Umbilical cord (tissue), 1 donor: ENCODE measurements around the gene ZNF33B. TPM values are rescaled to one million over a fixed set of nuclear protein-coding genes. Genes with fewer than 3 reads are reported as not detected.

Experiments used
- total RNA-seq: library from RNA; depleted of rRNA; stranded (reverse); fragments of >200 nt; gene quantifications from one replicate; pipeline ENCODE4 v1.2.3, GENCODE V29; 2014; ENCODE audit warnings: low replicate concordance; ENCODE audit not compliant: insufficient read depth

ZNF33B gene
- total RNA-seq, 1 donor from 2014 or later: 29.9 TPM

Other genes with a start within 250 kb of the ZNF33B start
- 11.8 TPM for gene BMS1, start 144.2 kb upstream of the ZNF33B start, total RNA-seq